Measurements from ENCODE around the gene CELSR1. TPM values are rescaled to one million over a fixed set of nuclear protein-coding genes. Genes with fewer than 3 reads are reported as not detected.

The CELSR1 gene
- total RNA-seq, 1 experiment from 2014 or later: 14.2 TPM

GRCh38 chr22:46443850-46444389 is 93.5 kb downstream of the CELSR1 start:
- H4K20me1 ChIP-seq (ENCODE audit: low read length): no peaks in the 10 kb centered on the region
- H3K36me3 ChIP-seq (ENCODE audit: low read depth, low read length): no peaks in the 10 kb centered on the region
- H3K9me3 ChIP-seq (ENCODE audit: low read length): no peaks in the 10 kb centered on the region
- H3K4me2 ChIP-seq (ENCODE audit: low read length): no peak overlapping the region
- ChIA-PET POLR2A (ENCODE audit: unreplicated experiment) (no interaction called here), CTCF (no interaction called here)
- H3K4me1 ChIP-seq (ENCODE audit: insufficient read depth, low read length): no peaks in the 10 kb centered on the region
- DNase-seq: no peak
- H2AFZ ChIP-seq (ENCODE audit: low read length): no peak overlapping the region
- H3K4me3 ChIP-seq (ENCODE audit: low read length): no peak overlapping the region
- ATAC-seq: peak; percentile 48; the same call in 1 of the 2 replicates
- H3F3A ChIP-seq (ENCODE audit: low read length, unreplicated experiment): no peaks in the 10 kb centered on the region
- H3K27me3 ChIP-seq (ENCODE audit: low read length): no peaks in the 10 kb centered on the region
- no peaks in the 10 kb centered on the region for H3K79me2 ChIP-seq (ENCODE audit: low read length)
- no TSS peak for BruUV-seq (replicated peaks)
- TF ChIP-seq EZH2phosphoT487 (IDR thresholded peaks at IDR 0.05; ENCODE audit: borderline replicate concordance, low read length) (no peak), CTCF (conservative IDR thresholded peaks at IDR 0.05; ENCODE audit: low read depth, low read length) (no peak), EZH2 (IDR thresholded peaks at IDR 0.05; ENCODE audit: low read length, unreplicated experiment) (no peak)
- H3K27ac ChIP-seq (ENCODE audit: low read length): no peak overlapping the region
- no peak overlapping the region for H3K9ac ChIP-seq (ENCODE audit: low read length)
- intact Hi-C loops (cut with micrococcal nuclease): no loop called here
- H3K9me2 ChIP-seq (replicated peaks; ENCODE audit: low read length): no peaks in the 10 kb centered on the region

DNA sequence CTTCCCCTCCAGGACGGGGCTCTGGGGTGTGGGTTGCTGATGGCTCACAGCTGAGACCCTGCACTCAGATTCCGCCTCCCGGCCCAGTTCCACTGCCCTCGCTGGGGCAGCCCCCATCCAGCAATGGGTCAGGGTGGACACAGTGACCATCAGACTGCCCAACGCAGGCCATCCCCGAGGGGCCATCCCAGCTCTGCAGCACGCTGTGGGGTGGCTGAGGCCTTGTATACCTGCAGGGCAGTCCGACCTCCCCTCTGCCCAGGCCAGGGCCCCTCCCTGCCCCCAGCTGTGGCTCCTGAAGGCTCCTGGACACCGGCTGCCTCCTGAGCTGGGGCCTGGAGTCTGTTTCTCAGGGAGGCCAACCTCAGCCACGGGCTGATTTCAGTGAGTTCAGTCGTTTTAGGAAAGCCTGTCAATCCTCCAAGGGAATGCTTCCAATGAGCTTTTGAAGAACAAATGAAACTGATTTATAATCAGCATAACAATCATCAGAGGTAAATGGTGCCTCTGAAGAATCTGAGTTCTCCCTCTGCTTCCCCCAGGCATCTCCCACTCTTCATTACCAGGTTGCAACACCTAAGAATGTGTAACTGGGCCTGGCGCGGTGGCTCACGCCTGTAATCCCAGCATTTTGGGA is 95.1 kb downstream of the CELSR1 start:
- Histone ChIP-seq H3K9me2 (replicated peaks; ENCODE audit: low read length) (no peaks in the 10 kb centered on the region), H3K27ac (ENCODE audit: low read length) (no peak overlapping the region), H3K9me3 (ENCODE audit: low read length) (no peaks in the 10 kb centered on the region), H3K4me1 (ENCODE audit: insufficient read depth, low read length) (no peaks in the 10 kb centered on the region), H3K36me3 (ENCODE audit: low read depth, low read length) (no peaks in the 10 kb centered on the region), H3K9ac (ENCODE audit: low read length) (no peak overlapping the region), H3K27me3 (ENCODE audit: low read length) (no peaks in the 10 kb centered on the region), H3F3A (ENCODE audit: low read length, unreplicated experiment) (no peaks in the 10 kb centered on the region), H3K4me3 (ENCODE audit: low read length) (no peak overlapping the region), H3K79me2 (ENCODE audit: low read length) (no peaks in the 10 kb centered on the region), H3K4me2 (ENCODE audit: low read length) (no peak overlapping the region), H4K20me1 (ENCODE audit: low read length) (no peaks in the 10 kb centered on the region), H2AFZ (ENCODE audit: low read length) (no peak overlapping the region)
- DNase-seq (no peak), ATAC-seq (no peak)
- ChIA-PET POLR2A (ENCODE audit: unreplicated experiment) (no interaction called here), CTCF (no interaction called here)
- no peak for TF ChIP-seq CTCF (conservative IDR thresholded peaks at IDR 0.05; ENCODE audit: low read depth, low read length)
- TF ChIP-seq EZH2 (IDR thresholded peaks at IDR 0.05; ENCODE audit: low read length, unreplicated experiment): no peak
- TF ChIP-seq EZH2phosphoT487 (IDR thresholded peaks at IDR 0.05; ENCODE audit: borderline replicate concordance, low read length): no peak
- intact Hi-C loops (cut with micrococcal nuclease): no loop called here
- BruUV-seq (replicated peaks): no TSS peak

All from PC-3 (cell line).